Measurements from ENCODE around the gene NPHP4.
"Not testable (repeated sequence)": the region's sequence is repeated elsewhere in the genome, so short reads cannot be mapped to it uniquely, and the experiment has no call there.

Gene NPHP4

DNA sequence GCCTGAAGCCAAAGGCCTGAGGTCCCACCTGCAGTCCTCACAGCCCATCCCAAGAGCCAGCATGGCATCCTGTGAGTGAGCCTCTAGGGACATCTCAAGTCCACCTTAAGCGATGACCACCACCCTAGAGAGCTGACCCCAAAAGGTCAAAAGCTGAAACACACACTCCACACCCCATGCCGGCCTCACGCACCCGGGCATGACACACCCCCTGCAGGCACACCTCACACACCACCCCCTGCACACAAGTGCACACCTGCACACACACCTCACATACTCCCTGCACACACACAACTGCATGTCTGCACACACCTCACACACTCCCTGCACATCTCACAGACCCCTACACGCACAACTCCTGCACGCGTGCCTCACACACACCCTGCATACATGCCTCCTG is 118.7 kb downstream of the NPHP4 start:
- DNase-seq, result no peak

DNA sequence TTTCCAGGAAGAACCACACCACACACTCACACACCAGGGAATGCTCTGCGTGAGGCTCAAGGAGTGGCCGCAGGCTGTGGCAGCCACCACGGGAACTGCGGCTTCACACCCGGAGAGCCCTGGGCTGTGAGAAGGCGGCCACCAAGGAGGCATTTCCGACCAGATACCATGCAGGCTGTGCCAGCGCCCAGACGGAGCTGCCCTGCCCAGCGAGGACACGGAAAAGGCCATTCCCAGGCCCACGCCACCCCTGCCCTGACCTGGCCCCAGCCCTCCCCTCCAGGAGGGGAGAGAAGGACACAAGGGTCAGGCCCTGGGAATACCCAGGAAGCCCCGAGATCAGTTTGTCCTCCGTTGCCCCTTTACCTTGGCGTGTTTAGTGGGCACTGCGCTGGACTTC is 119.3 kb downstream of the NPHP4 start:
- no peak for DNase-seq

DNA sequence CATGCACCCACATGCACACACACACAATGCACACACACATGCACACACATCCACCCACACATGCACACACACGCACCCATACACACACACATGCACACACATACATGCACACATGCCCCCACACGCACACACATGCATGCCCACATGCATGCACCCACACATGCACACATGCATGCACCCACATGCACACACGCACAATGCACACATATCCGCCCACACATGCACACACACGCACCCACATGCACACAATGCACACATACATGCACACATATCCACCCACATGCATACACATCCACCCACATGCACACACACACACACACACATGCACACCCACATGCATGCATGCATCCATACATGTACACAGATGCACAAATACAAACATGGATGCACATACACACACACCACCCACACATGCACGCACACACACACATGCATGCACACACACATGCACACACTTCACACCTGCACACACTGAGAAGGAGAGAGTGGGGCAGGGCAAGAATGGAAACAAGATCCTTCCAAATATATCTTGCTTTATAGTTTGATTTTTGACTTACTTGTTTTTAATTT is 123.2 kb downstream of the NPHP4 start:
- no peak for DNase-seq

DNA sequence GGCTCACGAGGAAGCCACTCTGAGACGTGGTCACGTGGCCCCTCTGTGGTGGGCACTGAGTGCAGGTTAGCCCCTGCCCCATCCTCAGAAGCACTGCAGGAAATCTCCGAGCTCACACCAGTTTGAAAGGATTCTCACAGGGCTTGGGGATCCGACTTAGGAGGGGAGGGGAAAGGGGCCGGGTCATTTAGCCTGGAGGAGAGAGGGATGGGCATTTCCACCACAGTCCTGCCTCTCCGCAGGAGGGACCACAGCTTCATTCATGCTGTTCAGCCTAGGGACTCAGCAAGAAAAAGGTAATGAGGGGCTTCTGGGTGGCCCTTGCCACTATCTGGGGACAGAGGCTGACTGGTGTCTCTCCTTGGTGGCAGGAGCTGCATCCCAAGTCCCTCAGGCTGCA is 126.5 kb downstream of the NPHP4 start:
- no peak for DNase-seq

DNA sequence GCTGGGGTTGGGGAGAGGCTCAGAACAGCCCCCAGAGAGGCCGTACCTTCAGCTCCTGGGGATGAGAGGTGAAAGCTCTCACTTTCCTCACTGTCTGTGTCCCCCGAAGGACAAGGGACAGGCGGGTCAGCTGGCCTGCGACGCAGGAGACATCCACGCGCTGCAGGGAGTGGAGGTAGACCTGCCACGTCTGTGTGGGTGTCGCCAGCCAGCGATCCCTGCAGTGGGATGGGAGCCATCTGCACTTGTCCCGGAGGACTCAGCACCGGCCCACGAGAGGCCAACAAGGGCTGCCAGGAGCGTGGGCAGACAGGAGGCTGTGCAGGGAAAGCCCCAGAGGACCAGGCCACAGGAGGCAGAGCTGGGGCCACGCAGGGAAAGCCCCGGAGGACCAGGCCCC is 127.2 kb downstream of the NPHP4 start:
- DNase-seq, result no peak

DNA sequence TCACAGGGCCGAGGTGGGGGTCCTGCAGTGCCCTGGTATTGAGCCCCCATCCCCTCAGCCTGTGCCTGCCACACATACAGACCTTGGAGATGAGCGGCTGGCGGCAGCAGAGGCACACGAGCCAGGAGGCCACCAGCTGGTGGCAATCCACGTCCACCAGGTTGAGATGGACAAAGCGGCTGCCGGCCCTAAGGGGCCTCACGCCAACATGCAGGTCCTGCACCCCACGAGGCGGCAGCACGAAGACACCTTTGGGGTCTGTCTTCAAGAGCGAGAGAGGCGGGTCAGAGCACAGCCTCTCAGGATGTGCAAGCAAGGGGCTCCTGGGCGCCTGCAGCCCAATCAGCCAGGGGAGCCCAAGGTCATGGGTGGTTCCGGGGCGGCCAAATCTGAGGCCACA is 128.0 kb downstream of the NPHP4 start:
- DNase-seq, result no peak

DNA sequence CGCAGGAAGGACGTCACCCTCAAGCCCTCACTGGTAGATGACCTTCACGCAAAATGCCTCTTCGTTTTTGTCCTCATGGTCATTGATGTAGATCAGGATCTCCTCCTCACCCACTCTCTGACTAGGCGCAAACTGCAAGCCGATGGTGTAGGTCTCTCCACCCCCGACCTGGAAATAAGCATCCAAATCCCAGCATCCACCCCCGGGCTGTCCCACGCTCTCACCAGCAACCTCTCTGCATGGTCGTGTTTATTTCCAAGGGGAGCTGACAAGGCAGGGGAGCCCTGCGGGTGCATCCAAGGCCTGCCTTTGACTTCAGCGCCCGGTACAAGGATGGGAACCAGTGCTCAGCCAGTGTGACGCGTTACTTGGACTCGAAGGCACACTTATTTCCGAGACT is 129.0 kb downstream of the NPHP4 start:
- DNase-seq, result no peak

DNA sequence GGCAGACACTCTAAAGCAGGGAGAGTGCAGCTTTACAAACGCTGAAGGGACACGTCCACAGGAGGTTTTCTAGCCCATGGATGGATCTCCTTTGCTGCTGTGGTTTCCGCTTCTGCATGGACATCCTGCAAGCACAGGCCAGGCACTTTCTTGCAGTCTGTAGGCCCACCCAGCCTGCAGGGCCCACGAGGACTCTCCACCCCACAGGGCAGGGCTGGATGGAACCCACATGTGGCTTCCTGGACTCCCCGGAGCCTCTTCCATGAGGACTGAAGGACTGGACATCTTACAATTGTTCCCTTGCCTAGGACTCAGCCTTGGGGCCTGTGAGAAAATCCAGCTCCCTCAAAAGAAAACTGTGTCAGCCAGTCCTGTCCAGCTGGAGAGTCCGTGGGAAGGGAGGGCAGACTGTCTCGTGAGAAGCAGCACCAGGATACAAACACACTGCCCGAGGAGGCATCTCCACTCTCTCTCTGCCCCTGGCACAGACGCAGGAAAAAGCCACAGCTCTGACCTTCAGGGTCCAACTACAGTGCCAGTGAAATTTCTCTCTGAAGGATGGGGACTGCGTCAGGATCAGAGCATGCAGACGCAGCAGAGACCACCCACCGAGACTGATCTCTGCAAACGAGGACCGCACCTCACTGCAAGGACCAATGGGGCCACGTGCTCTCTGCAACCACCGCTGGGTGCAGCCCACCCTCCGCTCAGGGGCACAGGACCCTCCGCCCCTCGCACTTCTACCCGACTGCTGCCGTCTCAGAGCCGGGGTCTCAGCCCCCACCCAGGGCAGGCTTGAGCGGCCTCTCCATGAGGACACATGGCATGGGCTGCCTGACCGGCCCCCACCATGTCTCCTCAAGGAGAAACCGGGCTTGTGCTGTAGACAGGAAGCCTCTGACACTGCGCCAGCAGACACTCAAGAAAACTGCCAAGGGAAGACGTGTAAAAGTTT is 130.1 kb downstream of the NPHP4 start:
- no peak for DNase-seq

DNA sequence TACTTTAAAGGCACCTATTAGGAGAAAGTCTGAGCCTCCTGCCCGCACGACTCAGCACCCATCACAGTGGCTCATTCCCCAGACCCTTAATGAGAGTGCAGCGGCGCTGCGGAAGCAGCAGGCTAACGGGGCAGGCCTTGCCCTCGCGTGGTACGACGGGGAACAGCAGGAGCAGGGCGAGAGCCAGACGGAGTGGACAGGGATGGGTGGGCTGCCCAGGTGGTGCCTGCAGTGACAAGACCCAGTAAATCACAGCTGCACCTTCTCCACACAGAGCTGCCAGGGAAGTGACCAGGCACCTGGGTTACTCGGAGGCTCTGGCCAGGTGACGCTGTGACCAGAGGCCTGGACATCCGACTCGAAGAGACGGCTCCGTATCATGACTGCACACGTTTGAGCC is 131.9 kb downstream of the NPHP4 start:
- no peak for DNase-seq

DNA sequence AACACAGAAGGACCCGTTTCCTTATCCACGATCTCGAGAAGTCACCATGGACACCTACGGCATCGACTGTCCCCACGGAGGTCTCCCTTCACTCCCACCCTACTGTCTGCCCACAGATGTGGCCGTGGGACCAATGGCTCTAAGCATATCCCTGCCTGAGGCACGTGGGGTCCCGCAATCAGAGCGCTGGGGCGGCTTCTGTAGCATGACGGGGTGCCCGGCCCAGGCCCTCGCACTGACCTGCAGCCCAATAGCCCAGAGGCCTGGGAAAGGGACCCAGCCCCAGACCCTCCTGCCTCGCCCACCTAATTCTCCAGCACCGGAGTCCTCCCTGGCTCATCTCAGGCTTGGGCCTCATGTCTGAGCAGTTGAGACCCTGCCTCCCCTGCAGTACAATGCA is 132.5 kb downstream of the NPHP4 start:
- DNase-seq, result no peak

DNA sequence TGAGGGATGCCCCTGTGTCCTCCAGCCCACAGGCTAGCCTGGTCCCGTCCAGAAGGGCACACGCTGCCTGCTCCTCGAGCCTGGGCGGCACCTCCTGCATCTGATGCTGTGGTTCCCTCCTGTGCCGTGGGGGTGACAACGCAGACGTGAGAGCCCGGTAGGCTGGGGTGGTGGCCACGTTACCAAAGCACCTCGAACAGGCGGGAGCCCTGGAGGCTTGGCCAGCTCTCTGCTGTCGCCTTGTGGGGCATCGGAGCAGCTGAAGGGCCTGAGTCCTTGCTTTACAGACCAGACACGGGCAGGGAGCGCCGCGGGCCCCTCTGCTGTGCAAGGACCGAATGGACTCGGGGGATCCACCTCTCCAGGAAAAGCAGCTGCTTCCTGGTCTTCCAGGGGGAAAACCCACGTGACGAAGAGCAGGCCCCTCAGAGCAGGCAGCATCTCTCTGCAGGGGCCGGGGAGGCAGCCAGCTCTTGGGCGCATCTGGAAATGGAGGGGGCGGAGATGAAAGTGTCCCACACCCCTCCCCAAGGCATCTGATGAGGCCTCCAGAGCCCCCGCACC is 133.3 kb downstream of the NPHP4 start:
- no peak for DNase-seq

DNA sequence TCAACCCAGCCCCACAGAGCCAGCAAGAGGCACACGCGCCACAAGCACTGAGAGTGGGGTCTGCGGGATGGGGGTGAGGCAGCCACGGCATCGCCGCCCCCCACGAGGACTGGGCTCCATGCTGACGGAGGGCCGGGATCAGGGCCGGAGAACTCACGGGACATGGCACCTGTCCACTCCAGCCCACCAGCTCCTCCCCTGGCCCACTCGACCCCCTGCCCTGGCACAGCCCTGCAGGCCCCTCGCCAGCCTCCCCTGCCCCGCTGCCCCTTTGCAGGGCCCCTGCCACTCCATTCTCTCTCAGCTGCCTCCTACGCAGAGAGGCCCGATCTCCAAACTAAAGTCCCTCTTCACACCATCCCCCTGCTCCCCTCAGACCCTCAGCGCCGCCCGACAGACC is 134.0 kb downstream of the NPHP4 start:
- DNase-seq, result no peak

DNA sequence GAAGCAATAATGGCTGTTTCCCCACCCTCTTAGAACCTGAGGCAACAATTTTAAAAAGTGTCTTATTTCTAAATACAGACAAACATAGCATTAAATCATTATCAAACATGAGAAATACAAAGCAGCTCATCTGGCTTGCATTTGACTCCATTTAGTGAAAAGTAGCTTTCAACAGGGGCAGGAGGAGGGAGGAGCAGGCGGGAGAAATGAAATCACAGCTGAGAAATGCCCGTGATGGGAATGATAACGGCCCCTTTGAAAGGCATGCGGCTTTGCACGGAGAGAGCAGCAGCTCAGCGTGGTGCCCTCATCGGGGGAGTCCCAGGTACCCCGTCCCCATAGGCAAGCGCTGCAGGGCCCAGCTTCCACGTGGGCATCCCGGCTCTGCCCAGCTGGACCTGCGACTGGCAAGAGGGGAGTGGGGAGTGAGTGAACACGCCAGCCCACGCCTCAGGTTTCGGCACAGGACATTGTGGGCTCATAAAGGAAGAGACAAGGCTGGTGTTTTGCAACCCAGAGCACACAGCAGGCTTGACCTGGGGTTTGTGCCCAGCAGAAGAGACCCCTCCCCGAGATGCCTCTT is 134.6 kb downstream of the NPHP4 start:
- DNase-seq, result no peak

DNA sequence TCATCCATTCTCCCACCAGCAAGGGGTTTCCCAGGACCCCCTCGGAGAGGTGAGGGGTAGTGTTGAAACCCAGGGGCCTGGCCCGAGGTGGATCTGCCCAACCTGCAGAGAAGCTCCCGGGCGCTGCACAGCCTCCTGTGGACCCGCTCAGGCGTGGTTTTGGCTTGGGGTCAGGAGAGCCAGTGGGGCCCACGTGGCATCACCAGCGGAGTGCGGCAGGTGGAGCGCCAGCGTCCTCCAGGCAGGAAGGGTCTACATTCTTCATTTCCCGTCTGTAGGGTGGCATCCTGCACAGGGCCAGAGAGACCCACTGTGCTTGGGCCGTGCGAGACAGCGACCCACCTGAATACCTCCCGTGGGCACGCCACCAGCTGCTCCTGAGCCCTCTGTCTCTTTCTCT is 135.2 kb downstream of the NPHP4 start:
- DNase-seq, result no peak

DNA sequence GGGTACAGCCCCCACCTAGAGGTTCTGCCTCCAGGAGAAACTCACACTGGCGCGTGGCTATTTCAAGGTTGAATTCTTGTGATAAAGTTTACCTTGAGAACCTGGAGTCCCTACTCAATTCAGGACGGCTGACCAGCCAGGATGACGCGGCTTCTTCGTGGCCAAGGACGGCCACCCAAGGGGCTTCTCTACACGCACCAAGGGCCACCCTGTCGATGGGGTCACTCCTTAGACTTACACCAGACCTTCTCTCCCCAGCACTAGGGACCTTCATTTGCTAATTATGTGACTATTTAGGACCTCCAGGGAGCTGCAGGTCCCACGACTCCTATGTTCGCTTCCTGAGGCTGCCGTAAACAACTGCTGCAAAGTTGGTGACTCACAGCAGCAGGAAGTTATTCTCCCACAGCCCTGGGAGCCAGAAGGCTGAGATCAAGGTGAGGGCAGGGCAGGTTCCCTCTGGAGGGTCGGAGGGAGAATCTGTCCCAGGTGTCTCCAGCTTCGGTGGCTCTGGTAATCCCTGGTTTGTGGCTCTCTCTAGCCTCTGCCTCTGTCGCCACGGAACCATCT is 135.9 kb downstream of the NPHP4 start:
- DNase-seq, result no peak

DNA sequence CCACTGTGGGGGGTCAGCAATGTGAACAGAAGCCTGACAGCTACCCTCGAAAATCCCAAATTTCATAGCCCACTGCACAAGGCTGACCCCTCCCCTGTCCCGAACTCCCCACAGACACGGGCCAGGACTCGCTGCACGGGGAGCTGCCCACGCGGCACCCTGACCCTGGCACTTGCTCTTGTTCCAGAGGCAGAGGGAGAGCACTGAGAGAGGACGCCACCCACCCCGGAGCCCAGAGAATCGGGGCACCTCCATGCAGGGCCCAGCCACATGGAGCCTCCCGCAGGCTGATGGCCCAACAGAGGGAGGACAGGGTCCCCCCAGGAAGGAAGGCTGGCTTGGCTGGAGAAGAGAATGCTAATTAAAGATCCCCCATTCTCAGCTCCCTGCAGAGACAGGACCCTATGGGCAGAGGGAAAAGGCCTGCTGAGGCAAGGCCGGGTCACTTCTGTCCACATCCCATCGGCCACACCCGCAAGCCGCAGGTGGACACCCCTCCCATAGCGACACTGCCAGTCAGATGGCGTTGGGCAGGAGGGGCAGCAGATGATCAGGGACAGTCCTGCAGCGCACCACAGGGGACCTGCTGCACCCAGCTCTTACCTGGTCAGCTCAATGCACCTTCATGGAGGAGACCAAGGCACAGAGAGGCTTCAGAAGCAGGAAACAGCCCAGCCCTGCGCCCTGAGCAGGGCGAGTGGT is 136.9 kb downstream of the NPHP4 start:
- DNase-seq, result no peak

DNA sequence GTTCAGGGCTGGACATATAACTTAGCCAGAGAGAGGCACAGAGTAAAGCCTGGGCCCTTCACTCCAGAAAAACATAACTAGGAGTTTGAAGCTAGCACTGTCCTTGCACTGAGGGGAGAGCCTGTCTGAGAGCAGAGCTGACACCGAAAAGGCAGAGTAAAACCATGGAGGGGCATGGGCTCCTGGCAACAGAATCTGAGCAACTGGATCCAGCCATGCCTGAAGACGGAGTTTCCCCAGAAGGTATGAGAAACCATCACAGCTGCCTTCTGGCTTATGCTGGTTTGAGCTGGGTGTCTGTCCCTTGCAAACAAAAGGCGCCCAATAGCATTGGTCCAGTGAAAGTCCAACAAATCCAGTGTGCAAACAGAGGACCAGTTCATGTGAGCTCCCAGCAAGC is 137.5 kb downstream of the NPHP4 start:
- DNase-seq, result no peak

DNA sequence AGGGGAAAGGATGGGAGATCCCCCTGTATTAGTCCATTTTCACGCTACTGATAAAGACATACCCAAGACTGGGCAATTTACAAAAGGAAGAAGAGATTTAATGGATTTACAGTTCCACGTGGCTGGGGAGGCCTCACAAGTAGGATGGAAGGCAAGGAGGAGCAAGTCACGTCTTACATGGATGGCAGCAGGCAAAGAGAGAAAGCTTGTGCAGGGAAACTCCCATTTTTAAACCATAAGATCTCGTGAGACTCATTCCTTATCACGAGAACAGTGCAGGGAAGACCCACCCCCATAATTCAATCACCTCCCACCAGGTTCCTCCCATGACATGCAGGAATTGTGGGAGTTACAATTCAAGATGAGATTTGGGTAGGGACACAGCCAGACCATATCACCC is 138.4 kb downstream of the NPHP4 start:
- not testable (repeated sequence) for DNase-seq

DNA sequence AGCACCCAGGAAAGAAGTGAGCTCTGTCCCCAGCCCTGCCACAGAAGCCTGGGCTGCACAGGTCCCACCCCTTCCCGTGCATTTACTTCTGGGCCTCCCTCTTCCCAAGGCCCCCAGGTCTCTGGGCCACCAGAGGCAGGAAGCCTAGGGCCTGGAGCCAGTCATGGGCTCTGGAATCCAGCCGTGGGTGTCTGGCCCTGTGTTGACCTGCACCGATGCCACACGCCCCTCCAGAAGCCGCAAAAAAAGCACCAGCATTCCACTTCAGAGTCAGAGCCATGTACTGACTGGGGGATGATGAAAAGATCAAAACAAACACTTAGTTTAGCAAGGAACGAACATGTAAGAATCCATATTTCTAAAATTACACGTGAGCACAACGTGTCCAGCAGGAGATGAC is 141.7 kb downstream of the NPHP4 start:
- no peak for DNase-seq

DNA sequence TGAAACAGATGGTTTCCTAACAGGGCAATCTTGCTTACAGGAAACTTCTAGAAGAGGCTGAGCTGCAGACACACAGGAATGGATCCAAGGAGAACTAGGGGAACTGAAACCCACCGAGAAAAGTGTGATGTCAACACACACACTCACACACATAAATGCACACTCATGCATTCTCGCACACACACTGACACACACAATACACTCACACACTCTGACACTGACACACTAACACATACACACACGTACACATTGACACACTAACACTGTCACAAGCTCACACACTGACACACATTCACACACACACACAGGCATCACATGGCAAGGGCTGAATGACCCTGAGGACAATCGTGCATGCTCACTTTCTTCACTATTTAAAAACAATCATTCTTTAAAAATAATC is 142.7 kb downstream of the NPHP4 start:
- no peak for DNase-seq

DNA sequence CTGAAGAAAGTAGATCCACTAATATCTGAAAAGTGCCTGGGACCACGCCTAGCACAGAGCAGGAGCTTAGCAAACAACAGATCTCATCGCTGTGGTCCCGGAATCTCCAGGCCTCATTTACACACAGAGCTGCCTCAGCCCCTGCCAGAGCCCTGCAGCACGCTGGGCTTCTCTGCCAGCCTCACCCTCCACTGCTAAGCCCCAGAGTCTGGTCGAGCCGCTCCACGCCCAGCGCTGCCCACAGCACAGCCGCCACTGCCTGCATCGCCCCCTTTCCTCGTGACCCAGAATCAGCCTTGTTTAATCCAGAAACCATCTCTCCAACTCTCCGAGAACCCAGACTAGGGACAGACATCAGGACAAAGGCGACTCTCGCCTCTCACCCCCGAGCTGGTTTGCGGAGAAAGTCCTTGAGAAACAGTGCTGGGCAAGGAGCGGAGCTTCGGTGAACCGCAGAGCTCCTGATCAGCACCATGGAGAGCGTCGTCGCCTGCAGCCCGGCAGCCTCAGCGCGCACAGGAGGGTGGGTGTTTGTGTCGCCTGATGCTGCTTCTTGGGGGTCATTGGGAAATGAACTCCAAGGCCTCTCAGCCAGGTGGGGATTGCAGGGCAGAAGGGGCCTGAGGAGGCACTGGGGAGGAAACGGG is 145.1 kb downstream of the NPHP4 start:
- no peak for DNase-seq

DNA sequence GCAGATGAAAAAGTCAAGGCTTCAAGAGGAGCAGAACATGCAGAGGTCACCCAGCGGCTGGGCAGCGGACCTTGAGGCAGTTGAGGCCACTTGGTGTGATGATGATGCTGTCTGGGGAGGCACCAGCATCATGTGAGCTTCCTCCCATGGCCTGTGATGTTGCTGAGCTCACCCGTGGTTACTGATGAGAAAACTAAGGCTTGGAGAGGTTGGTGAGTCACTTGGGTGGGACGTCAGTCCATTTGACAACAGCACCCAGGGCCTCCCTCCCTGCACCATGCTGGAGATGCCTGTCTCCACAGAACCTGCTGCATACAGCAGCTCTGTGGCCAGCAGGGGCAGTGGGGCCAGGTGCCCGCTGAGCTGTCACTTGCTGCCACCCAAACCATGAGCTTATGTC is 146.8 kb downstream of the NPHP4 start:
- DNase-seq, result no peak
